NCI-H460 (cell line): ENCODE data around the gene STARD13. TPM values are rescaled to one million over a fixed set of nuclear protein-coding genes. Genes with fewer than 3 reads are reported as not detected.

Experiments used
- DNase-seq: peaks from one replicate; pipeline ENCODE4 v3.0.0-alpha.2; 2016; ENCODE audit warnings: low read depth; ENCODE audit errors: extremely low read depth
- total RNA-seq: library from RNA; depleted of rRNA; stranded (reverse); fragments of >200 nt; shearing (Covaris generic); gene quantifications from 2 replicates; pipeline ENCODE4 v1.2.3, GENCODE V29; 2014

The STARD13 gene
- total RNA-seq, 1 experiment from 2014 or later = 3.8 TPM

DNA sequence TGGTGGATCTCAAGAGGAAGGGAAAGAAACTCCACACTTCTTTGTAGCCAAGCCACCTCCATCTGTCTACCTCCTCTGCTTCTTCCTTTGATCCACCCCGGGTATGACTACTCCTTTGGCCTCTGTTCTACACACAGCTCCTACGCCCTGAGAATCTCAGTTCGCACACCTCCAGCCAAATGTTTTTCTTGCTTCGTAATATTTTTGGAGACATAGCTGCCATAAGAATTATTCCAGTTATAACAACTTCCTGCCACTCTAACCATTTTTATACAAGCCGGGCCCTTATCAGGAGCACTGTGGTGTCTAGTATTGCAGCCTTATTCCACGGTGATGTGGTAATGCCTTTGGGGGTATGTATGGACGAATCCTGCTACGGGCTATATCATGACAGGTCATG lies 126.7 kb downstream of the STARD13 start:
- DNase-seq = no peak

DNA sequence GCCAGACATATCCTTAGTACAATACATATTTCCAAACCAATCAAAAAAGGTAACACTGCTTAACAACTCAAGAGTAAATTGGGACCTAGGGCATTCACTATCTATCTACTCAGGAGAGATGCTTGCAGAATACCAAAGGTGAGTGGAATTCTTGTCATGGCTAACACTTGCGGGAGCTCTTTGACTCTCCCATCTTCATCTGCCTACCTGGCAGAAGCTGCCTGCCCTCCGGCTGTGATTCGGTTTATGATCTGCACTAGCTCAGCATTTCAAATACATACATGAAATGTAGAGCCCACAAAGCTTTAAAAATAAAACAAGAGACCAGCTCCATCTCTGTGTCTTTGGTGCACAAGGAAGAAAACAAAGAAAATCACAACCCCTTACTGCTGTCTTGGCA lies 127.3 kb downstream of the STARD13 start:
- DNase-seq = no peak

DNA sequence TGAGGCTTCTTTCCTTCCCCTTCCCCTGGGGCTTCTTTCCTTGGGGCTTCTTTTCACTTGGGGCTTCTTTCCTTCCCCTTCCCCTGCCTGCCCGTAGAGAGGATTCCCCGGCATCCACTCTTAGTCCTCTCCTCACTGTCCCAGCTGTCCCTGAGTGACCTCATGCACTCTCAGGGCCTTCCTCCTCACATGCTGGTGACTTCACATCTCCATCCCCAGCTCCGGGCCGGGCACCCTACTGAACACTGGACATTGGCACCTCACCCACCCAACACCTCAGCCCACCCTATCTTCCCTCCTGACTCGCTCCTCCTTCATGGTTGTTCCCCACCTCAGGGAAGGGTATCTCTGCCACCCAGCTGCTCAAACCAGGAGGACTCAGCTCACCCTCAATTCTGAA lies 130.6 kb downstream of the STARD13 start:
- no peak for DNase-seq

DNA sequence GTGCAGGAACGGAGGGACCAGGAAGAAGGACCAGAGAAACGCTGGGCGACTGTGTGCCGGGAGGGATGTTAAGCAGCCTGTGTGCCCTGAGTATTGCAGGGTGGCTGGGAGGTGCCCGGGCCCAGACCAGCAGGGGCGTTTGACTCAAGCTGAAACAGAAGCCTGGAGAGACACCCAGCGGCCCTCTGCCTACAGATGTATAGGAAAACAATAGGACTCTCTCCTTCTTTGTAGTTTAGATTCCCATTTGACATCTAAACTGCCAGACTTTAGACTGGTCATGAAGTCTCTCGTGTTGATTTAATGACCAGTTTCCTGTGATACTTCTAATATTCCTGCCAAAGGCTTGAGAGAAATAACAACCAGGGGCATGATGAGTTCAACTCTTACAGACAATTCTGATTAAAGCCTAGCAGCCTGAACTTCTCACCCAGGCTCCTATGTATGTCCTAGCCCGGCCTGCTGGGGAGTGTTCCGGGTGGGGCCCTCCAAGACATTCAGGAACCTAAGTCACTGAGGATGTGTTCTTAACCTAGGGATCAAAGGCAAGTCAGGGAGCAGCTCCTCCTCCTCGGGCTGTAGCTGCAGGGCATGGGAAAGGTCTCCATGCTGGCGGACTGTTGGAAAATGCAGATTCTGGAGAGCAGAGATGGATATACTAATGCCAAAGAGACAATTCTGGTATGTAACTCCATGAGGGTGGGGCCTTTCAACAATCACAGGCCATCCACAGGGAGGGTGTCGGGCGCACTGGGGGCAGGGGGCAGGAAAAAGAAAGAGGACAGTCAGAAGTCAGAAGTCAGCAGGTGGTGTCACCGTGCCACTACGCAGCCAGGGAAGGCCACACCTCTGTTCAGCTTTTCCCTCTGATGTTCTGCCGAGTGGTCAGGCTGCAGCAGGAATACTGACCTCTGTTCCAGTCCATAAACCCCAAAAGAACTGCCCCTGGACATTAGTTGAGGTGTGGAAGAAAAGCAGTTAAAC lies 131.8 kb downstream of the STARD13 start:
- DNase-seq = no peak

DNA sequence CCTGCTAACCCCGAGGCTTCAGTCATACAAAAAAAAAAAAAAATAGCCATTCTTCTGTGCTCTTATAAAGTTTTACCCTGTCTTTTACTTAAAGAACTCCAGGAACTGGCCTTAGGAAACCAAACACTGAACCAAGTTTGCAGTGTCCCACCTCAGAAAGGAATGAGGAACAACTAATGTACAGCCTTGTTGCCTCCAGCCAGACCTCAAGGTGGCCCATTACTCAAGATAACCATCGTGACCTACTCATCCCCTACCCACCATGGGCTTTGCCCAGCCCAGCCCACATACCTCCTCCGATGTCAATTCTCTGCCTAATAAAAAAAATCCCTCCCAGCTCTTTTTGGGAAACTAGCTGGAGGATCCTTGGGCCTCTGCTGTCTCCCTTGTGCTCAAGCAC lies 133.2 kb downstream of the STARD13 start:
- DNase-seq = no peak

DNA sequence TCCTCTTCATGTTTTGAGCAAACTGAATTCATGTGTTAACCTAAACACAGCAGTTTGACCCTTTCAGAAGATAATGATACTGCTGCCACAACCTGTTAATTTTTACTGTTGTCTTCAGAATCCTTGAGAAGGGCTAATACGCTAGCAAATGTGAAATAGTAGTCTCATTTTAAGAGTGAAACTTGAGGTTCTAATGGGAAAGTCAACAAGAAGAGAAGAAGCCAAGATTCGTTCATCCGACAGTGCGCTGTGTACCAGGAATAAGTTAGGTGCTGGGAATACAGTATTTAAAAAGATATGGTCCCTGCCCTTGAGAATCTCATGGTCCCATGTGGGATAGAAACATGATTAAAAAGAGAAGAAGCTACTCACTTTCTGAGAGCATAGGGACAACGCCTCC lies 134.9 kb downstream of the STARD13 start:
- no peak for DNase-seq

DNA sequence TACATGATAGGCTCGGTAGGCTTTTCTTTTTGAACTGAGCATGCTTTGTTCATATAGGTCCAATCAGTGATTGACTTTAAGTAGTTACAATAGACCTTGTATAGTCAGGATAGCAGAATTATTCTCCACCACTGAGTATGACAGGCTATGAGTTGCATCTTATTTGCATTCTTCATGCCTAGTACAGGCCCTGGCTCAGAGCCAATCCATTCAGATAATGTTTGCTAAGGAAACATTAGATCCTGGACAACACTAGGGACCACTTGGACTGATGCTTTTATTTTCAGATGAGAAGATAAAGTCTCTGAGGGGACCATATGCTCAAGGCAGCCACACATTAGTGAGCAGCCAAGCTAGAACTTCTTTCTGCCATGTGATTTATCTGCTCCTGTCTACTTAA lies 135.4 kb downstream of the STARD13 start:
- DNase-seq = no peak

DNA sequence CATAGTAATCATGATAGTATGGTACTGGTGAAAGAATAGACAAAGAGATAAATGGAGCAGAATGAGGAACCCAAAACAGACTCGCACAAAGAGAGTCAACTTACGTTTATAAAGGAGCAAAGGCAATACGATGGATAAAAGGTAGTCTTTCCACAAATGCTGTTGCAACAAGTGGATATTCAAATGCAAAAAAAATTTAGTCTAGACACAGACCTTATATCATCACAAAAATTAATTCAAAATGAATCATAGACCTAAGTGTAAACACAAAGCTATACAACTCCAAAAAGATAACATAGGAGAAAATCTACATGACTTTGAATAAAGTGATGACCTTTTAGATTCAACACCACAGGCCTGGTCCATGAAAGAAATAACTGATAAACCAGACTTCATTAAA lies 137.7 kb downstream of the STARD13 start:
- no peak for DNase-seq

DNA sequence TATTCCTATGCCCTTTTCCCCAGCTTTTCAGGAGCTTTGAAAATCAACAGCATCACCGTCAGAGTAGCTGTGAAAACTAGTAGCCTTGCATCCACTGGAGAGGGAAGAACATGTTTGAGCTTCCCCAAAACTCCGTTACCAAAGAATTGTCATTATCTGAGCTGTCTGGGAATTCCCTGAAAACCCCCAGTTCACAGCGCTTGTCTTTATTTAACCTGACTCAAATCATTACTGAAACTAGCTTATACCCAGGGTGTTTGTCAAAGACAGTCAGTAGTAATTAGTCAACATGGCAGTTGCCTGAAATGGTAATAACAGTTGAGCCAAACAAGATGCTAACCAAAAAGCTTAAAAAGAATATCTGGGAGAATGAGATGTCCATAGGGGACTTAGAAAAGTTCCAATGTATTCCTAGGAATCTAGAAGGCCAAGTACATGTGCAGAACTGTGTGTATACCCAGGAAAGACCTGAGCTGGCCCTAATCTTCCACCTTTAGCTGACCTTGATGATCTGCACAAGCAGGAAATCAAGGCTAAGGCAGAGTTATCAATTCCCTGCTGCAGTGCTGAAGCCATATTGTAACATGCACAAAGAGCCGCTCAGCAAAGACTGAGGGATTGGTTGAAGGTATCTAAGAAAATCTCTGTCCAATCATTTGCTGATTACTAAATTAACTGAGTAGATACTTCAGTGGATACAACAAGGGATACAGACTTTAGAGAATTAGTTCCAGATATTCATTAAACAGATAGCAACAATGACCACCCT lies 138.5 kb downstream of the STARD13 start:
- no peak for DNase-seq

DNA sequence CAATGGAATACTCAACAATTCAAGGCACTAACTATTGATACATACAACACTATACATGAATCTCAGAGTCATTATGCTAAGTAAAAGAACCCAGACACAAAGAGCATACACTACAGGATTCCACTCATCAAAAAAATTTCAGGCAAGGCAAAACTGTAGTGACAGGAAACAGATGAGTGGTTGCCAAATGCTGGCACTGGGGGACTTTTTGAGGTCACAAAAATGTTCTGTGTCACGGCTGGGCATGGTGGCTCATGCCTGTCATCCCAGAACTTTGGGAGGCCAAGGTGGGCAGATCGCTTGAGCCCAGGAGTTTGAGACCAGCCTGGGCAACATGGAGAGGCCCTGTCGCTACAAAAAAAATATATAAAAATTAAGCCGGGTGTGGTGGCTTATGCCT lies 139.9 kb downstream of the STARD13 start:
- no peak for DNase-seq

DNA sequence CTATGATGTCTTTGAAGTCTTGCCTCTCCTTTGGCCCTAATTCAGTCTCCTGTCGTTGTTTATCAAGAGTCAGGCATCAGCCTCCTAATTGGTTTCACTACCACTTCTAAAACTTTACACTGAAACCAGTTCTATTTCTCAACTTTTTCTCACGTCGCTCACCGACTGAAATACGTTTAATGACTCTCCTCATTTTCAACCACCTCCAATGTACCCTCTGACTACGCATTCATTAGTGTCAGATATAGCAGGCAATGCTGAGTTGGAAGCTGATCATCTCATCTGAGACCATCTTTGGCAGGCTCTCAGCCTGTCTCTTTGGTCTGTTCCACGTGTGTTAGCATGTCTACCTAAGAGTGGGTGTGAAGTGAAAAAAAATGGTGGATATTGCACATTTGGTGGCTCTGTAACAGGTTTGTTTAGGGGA lies 141.2 kb downstream of the STARD13 start:
- no peak for DNase-seq

DNA sequence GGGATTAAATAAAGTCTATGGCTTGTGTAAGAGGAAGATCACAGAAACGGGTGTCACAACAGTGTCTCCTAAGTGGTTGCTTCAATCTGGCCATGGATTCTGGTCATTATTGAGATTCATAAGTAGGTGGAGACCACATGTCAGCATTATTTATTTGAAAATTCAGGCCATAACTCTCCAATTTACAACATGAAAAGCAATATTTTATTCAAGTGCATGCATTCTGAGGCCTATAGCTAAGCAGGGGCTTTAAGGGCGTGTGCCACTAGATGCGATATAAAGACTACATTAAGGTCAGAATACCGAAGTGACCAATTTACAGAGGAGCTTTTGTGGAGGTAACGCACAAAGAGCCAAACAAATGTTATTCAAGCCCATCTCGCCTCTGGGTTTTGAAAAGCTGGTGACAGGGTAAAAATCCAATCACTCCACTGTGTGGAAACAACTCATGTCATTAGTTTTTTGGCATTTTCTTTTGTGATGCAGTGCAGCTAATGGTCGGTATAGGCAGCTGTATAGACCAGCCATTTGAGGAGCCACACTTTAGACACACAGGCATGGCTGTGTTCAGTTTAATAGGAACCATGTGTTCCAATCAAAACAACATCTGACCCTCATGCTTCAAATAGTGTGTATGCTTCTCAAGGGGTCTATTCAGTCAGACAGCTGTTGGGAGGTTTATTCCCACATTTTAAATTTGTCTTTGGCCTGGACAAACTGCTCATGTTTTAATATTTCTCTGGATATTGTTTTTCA lies 145.6 kb downstream of the STARD13 start:
- no peak for DNase-seq

DNA sequence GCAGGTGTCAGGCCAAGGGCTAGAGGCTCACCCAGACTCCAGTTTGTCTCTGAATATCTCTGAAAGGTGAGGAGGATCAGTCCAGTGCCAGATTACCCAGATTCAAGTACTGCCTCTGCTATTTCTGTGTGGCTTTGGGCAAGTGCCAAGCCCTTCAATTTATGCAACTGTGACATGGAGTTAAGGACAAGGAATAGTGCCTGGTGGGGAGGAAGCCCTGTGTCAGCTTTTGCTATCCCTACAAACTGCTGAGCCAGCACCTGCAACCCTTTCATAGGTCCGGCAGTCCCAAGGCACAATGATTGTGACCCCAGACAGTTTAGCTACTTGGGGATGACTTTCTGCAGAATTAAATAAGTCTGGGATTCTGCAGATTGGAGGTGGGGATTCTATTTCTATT lies 146.4 kb downstream of the STARD13 start:
- DNase-seq = no peak

DNA sequence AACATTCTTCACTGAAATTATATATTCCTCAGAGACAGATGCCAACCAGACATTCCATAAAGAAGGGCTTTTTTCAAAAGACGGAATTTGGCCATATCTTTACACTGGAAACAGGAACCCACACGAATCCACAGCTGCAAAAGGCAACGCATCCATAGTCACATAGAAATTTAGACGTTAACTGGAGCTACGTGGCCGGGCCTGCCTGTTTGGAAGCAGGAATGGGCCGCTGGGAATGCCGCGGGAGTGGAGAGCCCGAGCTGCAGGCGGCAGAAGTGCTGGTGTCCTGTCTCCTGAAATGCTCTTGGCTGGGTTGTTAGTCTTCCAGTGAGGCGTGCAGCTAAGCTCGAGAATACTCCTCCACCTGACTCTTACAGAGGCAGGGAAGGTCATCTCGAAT lies 147.1 kb downstream of the STARD13 start:
- no peak for DNase-seq

DNA sequence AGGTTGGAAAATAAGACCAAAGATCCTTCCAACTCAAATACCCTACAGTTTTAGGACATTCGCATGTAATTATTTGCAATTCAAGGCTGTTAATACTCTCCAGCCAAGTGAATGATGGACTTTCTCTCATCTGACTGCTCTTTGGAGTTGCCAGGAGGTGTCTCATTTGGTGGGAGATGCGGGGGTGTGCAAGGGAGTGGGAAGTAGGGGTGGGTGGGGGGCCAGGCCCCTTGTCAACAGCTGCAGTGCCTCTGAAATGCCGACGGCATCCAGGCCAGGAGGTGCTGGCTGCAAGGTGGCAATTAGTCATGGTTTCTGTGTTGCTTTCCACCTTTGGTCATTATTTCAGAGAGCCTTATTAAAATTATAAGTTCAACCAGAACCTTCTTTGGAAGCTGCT lies 147.8 kb downstream of the STARD13 start:
- DNase-seq = no peak

DNA sequence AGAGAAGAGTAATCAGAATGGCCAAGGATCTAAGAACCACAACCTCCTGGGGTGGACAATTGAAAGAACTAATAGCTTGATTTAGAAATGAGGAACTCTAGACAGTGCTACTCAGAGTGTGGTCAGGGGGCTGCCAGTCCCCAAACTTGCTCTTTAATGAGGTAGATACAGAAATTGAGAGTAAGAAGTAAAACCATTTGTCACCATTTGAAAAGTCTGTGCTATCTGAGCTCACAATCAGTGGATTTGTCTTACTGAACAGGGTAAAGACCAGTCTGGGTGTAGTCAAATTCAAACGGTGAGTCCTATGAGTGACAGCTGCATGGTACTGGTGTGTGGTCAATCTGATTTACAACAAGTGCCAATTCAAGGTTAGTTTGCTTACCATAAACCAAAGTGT lies 150.5 kb downstream of the STARD13 start:
- no peak for DNase-seq

DNA sequence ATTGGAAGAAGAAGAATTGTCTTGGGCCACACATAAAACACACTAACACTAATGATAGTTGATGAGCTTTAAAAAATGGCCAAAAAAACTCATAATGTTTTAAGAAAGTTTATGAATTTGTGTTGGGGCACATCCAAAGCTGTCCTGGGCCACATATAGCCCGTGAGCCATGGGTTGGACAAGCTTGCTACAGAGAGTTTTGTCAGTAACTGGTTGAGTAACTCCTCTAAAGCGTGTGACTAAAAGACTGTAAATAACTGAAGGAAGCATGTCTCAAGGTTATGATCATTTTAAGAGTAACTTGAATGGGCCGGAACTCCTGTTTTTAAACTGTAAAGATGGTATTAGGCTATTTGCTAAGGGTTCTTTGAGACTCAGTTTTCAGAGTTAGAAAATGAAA lies 151.3 kb downstream of the STARD13 start:
- no peak for DNase-seq

DNA sequence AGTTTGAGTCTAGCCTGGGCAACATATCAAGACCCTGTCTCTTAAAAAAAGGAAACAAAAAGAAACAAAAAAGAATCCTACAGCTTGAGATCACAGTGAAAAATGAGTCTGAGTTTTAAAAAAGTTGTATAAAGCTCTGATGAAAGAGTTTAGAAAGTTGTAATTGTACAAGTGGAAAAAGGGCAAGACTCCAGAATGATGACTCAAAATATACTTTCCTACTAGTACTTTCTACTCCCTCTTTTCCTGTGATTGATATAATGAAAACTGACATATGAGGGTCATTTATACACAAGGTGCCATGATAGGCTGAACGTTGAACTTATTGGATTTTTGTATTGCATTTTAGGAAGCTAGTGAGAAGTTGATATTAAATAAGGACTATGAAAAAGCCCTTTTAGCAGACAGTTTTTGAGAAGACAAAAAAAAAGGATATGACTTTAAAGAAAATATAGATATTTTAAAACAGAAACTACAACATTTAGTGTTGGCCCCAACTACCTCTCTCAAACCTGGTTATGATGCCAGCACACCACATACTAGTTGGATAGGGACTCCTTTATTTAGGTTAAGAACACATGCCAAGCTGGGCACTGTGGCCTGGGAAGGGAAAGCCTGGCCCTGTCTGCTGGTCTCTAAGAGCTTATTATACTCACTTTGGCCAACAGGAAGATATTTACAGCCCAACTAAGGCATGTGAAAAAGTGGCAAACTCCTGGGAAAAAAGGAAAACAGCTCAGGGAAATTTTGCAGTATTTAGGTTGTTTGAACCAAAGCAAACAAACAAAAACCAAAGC lies 152.7 kb downstream of the STARD13 start:
- DNase-seq = no peak

DNA sequence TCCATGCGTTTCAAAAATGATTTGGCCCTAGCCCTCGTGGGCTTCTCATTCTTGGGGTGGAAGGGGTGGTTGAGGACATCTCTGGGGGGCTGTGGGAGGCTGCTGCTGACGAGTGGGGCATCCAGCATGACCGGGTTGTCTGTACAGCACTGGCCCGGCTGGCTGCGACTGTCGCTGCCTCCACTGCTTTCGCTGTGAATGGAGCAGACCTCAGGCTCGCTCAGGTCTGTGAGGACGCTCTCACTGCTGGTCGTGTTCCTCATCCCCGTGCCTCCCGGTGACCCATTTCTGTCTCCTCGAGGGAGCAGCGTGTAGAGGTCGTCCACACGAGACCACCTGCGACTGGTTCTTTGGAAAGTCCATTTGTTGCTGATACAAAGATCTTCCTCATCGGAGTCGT lies 155.7 kb downstream of the STARD13 start:
- DNase-seq = no peak

DNA sequence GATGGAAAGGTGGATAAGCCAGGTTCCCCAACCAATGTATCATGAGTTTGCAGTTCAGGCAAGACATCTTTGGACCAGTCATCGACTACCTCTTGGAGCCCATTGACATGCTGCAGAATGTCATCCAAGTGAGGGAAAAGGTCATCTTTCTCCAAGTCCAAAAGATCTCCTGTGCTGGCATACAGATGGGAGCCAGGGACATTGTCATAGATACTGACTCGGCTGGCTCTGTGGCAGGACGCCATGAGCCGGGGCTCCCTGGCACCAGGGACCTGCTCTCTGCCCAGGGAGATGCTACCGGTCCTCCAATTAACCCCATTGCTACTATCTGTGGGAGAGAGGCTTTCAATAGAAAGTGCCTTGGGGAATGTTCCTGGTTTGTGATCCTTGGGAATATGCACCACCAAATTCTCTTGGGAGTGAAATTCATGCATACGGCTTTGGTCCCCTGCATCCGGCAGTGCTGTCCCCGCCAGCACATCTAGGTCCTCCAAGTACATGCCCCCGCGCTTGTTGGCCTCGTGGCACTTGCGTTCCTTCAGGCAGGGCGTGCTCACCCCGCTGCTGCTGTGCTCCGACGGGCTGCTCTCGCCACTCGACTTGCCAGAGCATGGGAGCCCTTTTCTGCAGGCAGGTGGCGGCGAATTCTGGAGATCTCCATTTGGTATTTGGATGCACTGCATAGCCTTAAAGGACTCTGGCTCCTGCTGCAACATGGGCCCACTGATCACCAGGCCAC lies 156.3 kb downstream of the STARD13 start:
- no peak for DNase-seq
